Measurements from ENCODE around the gene SLC24A4.

SLC24A4 gene, protein sequence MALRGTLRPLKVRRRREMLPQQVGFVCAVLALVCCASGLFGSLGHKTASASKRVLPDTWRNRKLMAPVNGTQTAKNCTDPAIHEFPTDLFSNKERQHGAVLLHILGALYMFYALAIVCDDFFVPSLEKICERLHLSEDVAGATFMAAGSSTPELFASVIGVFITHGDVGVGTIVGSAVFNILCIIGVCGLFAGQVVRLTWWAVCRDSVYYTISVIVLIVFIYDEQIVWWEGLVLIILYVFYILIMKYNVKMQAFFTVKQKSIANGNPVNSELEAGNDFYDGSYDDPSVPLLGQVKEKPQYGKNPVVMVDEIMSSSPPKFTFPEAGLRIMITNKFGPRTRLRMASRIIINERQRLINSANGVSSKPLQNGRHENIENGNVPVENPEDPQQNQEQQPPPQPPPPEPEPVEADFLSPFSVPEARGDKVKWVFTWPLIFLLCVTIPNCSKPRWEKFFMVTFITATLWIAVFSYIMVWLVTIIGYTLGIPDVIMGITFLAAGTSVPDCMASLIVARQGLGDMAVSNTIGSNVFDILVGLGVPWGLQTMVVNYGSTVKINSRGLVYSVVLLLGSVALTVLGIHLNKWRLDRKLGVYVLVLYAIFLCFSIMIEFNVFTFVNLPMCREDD

DNA sequence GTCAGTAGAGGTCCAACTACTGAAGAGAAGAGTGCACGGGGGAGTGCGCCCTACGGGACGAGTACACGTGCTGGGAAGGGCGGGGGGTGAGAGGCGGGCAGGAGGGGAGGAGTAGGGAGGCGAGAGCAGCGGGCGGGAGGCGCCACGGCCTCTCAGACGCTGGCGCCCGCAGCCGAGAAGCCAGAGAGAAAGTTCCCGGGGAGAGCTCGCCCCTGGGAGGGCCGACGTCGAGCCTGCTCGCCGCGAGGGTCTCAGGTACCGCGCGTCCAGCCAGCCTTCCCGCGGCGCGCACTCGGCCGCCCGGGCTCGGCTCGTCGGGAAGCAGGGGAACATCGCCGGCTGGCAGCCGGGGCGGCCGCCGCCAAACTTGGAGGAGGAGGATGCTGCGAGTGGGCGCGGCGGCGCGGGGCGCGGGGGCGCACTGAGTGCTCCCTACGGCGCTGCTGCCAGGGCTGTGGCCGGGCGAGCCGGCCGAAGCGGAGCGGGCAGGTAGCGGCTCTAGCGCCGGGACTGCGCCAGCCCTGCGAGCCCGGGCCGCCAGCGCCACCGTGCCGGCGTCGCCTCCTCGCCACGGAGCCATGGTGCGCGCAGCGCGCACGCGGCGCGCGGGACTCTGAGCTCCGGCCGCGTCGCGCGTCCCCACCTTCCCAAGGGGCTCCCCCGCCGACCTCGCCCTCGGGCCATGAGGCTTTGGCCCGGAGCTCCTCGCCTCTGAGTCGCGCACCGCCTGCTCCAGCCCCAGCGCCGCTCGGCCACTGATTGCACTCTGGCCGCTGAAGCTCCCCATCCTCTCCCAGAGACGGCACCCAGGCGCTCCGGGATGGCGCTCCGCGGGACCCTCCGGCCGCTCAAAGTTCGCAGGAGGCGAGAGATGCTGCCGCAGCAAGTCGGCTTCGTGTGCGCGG, at the start of gene SLC24A4:
TSS of gene SLC24A4 (plus strand) at position 155 of the 905 bp plus-strand sequence. CDS start at position 821, 666 bp downstream.
- DNase-seq: no peak

DNA sequence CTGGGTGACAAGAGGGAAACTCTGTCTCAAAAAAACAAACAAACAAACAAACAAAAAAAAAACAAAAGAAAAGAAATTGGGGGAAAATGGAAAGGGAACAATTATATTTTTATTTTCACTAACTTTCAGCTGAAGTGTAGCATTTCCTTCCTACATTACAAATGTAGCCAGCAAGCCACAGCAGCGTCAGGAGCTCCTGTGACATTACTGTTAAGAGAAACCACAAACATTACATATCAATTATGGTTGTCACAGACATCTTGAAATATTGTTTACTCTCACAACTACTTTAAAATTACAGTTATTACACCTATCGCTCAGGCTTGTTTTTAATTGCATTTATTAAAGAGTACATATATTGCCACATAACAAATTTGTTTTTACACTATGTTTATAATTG, 49.8 kb upstream of the SLC24A4 start:
- DNase-seq: no peak

DNA sequence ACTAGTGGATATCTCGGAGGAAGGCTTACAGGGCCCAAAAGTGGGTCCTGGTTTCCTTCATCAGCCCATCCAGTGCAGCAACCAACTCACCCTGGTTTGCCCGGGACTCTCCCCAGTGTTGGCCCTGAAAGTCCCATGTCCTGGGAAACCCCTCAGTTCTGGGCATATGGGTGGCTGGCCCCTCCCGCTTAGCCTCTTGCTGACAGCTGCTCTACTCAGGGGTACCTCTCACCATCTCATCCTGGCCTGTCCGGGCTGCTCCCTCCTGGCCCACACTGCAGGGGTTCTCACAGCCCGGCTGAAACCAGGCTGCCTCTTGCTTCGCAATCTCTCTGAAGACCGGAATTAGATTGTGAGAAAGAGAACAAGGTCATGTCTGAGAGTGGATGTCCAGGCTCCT, 48.9 kb upstream of the SLC24A4 start:
- DNase-seq: no peak

DNA sequence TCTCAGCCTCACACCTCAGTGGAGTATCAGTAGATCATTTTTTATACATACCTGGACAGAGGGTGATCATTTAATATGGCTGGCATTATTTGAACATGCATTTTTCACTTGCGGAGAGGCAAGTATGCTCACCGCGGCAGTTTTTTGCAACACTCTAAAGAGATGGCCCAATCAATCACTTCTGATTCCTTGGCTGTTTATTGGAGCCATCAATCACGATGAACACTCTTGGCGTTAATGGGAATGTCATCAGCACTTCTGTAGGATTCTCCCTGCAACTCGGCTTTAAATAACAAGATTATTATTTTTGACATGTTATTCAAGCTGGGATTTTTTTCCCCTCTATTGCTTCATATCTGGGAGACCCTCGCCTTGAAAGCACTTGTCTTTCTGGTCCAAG, 46.9 kb upstream of the SLC24A4 start:
- DNase-seq: no peak

DNA sequence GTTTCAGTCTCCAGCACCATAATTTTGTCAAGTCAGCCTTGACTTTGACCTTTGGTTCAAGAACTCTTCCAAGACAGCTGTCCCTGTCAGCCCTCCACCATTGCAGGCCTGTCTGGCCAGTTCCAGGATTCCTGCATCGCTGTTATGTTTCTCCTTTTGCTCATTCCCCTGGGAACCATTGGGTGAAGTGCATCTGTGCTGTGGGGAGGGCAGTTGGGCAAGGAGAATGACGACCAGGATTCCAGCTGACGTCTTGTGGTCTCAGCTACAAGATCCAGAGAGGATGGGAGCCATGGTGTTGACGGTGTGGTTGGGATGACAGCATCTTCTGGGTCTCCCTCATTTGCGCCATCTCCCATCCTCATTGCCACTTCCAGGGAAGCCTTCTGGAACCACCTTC, 45.9 kb upstream of the SLC24A4 start:
- no peak for DNase-seq

DNA sequence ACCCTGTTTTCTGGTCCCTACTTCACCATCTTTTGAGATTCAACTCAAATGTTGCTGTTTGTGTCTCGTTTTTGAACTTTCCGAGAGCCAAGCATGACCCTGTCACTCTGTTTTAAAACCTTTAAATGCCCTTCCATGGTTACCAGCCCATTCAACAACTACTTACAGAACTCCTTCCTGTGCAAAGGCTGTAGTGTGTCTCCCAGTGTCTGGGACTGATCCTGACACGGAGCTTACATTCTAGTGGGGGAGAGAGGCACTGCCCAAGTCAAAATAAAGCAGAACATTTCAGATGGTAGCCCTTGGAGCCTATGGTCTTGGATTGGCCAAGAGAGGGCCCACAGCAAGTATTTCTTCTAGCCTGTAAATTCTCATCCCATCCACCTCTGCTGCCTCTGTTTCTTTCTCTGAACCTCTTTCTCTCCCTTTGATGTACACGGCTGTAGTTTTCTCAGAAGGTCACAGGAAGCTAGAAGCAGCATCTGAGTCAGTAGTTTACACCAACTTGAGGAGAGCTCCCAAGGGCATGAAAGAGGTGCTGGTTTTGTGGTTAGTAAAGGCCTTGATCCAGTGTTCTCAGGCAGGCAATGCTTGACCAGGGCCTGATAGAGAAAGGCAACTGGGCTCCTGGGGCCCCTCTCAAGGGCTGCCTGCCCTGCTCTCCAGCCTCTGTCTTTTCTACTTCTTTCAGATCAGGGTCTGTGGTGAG, 42.3 kb upstream of the SLC24A4 start:
- no peak for DNase-seq

DNA sequence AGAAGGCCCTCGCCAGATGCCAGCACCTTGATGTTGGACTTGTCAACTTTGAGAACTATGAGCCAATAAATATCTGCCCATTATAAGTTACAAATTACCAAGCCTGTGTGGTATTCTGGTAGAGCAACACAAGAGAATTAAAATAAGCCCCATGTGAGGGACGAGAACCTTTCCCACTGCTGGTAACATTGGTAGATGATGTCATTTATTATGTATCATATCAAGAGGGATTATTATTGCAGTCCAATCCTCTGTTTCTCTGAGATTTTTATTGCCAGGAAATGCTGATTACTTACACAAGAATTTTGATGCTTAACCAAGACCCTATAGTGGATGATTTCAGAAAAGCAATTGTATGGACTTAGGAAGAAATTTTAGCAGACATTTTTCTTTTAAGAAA, 40.3 kb upstream of the SLC24A4 start:
- no peak for DNase-seq

DNA sequence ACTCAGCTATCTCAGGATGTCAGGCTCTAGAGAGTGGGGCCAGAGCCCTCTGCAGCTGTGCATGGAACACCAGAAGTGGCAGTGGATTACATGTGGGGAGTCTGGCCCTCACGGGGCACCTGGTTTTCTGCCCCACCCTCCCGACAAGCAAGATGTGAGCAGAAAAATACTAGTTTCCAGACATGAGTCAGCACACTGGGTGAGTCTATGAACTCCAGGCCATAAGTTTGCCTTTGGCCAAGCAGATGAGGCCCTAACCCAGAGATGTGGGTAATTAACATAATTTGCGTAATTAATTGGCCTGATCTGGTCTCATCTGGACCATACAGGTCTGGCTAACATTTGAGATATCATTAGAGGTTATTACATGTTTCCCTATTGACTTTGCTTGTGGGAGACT, 37.7 kb upstream of the SLC24A4 start:
- no peak for DNase-seq

DNA sequence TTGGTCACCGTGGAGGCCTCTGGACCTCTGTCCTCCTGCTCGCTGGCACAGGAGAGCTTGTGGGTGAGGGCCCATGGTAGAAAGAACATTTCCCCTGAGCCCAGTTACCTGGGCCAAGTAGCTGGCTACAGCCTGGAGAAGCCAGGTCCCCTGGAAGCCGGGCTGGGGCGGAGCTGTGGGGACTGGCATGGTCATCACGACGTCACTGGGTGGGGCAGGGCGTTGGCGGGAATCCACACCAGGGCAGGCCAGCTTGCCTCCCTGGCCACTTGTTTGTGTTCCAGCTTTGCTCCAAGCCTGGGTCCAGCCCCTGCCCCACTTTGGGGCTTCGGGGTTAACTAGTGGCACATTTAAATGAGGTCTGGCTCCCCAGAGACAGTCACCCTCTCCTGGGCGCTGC, 35.0 kb upstream of the SLC24A4 start:
- no peak for DNase-seq

DNA sequence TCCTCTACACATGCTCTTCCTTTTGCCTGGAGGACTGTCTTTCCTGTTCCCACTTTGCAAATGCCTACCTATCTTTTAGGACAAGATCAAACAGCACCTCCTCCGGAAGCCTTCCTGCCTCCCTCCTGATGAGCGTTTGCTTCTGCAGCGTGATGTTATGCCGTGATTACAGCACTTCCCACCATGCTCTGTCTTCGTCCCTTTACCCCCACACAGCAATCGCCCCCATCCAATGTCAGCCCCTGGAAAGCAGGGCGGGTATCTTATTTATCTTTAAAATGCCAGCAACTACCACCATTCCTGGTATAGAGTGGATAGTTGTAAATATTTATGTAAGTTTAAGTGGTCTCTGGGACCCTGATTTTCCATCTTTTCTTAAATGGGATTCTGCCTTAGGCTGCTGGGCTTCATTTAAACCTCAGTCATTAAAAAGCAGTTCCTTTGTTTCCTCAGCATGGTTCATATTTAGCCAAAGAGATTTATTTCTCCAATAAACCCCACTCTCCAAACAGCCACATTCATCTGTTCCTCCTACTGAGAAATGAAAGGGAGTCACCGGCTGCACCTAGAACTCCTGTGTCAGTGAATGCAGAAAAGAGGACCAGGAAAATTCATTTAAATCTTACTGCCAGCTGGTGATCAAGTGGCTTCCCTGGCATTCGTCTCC, 33.8 kb upstream of the SLC24A4 start:
- DNase-seq: no peak

DNA sequence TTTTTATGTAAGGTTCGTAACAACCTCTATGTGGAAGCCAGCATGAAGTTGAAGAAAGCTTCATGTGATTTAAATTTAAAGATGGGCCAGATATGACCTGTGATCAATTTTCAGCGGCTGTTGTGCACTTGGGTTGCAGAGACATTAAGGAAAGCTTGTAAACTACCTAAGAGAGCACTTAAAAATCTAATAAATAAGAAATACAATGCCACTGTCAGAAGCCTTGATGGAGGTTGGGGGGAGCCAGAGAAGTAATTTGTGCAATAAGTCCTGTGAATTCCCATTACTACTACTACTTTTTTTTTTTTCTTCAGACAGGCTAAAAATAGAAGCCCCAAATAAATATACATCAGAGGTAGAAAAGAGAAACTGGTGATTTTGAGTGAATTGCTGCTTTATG, 30.3 kb upstream of the SLC24A4 start:
- DNase-seq: no peak

DNA sequence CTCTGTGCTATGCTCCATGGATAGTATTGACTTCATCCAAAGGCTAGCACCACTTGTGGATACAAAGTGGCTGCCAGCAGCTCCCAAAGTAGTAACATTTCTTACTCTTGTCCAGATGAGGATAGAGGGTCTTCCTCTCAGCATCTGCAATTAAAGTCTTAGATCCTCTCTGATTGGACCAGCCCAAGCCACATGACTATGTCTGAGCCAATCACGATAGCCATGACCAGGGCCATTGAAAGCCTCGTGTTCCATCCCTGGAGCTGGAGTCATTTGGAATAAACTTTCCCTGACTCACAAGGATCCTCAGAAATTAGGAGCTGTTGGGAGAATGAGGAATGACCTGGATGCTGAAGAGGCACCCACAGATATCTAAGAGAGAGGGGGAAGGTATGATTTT, 28.5 kb upstream of the SLC24A4 start:
- no peak for DNase-seq

DNA sequence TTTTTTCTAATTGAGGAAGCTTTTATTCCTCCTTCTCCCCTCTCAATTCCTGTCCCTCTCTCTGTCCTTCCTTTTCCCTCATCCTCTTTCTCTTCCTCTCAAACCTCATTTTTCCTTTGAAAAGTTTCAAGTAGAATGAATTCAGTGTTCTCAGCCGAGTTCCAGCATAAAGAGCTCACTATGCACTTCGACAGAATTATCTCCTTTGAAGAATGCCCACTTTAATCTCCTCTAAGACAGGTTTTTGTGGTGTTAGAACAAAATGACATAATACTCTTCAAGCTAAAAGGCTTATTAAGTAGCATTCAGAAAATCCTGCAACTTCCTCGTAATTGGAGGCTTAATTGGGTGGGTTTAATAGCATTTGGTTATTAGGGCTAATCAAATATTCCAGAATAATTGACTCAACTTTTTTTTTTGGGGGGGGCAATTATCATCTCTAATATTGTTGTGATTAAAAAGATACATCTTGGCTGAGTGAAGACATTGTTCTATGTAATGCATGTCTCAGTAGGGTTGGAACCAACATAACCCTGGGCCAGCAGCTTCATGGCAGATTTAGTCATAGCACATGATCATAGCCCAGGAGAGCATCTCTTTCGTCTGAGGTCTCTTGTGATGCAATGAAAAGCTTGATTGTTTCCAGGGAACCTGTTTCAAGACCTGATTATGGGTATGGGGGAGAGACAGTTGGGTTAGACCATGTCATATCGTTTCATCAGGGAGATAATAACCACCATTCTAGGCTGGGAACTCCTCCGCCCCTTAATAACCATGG, 25.0 kb upstream of the SLC24A4 start:
- DNase-seq: no peak

DNA sequence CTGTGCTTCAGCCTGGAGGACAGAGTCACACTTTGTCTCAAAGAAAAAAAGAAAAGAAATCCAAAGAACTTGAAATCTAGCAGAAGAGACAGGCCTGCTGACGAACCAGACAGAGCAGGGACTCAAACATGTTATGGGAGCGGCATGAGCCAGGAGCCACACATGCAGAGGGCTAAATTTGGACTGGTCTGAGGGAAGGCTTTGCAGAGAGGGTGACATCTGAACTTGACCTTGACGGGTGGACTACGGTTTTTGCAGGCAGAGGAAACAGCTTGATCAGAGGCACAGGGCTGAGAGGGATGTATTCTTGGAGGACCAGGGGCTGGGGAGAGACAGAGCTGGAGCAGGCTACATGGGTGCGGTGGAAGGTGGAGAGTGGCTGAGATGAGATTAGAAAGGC, 20.5 kb upstream of the SLC24A4 start:
- DNase-seq: no peak

DNA sequence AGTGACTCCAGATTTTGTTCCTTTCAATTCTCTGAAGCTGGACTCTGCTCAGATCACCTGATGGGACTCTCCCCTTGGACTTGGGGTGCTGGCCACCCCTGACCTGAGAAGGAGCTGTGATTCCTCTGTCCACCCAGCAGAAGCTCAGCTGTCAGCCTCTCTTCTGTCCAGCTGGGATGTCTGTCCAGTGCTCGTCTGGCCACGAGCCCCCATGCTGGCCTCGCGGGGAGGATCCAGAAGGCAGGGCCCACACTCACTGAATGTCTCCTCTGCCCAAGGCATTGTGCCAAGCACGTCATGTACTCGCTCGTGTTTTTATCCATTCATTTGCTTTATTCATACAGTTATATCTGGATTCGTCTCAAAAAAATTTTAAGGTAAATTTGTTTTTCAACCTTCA, 14.2 kb upstream of the SLC24A4 start:
- no peak for DNase-seq

DNA sequence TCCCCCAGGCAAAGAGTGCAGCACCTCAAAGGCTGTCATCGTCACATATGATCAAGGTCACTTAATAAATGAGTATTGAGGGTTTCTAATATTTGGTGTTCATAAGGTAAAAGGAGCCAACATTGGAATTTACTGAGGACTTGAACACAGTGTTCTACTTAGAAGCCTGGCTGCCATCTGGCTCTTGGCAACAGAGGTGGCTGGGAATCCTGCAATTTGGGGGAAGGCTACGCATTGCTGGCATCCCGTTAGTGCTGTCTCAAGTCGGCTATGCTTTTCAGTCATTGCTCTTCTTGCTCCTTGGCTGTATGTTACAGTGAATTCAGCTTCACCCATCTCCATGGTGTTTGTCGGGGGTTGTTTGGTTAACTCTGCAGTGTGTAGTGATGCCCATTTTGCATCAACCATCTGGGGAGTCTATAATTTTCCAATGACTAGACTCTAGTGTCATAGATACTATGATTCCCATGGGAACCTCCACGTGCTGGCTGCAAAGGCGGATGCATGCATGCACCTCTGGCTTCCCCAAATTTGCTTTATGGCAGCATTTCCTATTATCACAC, 12.9 kb upstream of the SLC24A4 start:
- DNase-seq: no peak

DNA sequence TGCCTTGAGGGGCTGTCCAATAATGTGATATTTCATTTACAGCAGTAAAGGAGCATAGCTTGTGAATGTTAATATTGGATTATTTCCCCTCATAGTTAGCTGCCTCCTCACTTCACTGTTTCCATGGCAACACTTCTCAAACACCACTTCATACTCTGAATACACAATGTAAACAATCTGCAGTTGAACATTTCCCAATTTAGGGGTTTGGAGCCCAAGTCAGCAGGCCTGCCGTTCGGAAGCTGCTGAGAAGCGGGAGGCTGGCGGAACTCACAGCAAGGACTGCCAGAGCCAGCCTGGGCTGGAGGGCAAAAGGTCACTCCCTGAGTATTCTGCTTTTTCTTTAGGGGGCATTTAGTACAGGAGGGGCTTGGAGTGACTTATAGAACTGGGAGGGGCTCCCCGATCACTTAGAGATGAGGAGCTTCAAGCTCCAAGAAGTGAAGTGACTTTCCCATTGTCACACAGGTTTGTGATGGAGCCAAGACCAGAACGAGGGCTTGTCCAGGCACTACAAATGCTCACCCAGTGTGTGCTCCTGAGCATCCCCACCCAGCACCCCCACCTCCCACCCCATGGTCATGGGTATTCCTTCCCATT, 12.1 kb upstream of the SLC24A4 start:
- no peak for DNase-seq

DNA sequence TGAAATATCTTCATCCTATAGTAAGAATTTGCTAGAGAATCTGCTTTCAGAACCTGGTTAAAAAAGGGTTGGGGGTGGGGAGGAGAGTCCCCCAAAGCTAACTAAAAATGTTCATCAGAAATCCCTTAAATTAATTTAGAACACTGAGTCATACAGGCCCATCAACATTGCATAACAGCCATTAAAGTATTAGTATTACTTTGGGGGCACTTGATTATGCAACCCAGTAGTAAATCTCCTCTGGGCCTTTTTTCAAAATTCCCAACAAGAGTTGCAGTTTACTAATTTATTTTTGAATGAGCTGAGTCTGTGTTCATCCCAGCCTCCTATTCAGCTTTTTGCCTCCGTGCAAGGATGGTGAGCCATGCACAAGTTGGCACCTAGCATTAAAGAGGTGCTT, 8.8 kb upstream of the SLC24A4 start:
- DNase-seq: no peak

DNA sequence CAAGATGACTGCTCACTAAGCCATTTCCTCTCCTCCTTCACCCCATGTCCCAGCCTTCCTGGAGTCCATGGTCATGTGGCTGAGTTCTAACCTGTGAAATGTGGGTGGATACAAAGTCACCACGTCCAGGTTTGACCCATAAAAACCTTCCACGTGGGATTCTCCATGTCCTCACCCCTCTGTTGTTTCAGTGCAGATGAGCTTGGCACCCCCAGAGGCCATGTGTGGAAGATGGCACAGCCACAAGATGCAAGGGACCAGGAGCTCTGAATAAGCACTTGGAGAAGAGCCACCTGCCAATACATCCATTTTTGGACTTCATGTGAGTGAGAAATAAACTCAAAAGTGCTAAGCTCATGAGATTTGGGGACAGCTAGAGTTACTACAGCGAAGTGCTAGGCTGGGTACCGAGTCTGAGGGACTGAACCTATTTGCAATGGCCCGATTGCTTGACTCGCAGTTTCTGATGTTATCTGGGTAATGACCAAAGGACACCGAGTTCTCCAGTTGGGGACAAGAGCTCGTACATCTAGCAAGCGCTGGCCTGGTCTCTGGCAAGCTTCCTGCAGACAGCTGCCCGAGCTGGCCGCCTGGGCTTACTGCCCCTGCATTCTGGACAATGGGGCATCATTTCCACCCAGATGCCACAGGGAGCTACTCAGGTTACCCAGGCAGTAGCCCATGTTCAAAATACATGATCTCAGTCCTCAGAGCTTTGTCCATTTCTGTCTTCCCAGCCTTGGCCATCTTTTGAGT, 7.7 kb upstream of the SLC24A4 start:
- DNase-seq: no peak

DNA sequence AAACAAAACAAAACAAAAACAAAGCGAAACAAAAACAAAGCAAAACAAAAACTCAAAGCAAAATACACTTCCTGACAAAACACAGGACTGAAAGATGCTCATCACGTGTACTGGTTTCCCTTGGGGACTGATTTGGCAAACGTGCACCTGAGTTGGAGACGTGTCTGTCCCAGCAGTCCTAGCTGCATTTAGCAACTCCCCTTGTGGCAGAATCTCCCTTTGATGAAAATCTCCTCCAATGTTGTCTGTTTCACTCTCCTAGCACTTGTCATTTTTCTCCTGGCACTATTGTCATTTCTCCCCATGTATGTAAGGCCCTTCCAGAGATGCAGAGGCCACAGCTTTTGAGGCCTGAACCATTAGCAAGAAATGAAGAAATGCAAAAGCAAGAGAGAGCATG, 6.8 kb upstream of the SLC24A4 start:
- DNase-seq: no peak

Data from stimulated activated CD4-positive, alpha-beta T cell treated with anti-CD3 and anti-CD28 coated beads, Interleukin-4, amount 100 ng/mL, for 1 hour (primary cell).